Endothelial cell of umbilical vein (primary cell): ENCODE results near the gene FBXL14.

ENCODE experiments used
- EZH2 ChIP-seq: IDR thresholded peaks from 2 replicates; pipeline ENCODE4 v1.6.1; 2012; ENCODE audit warnings: borderline replicate concordance, low read depth, mild to moderate bottlenecking, moderate library complexity, low read length, inconsistent platforms; ENCODE audit not compliant: severe bottlenecking
- POLR2AphosphoS5 ChIP-seq: IDR thresholded peaks from 2 replicates; pipeline ENCODE4 v1.6.1; 2012; ENCODE audit warnings: low read depth, mild to moderate bottlenecking, control low read depth, low read length, moderate library complexity; ENCODE audit not compliant: insufficient read depth
- TF ChIP-seq, protein P1 (sequence below): IDR thresholded peaks from 2 replicates; pipeline ENCODE4 v1.6.1; 2011; ENCODE audit not compliant: insufficient read depth, insufficient read length
- TF ChIP-seq, protein P2 (sequence below), 2 donors: IDR thresholded peaks; 1 replicate in 1 of 2; 2 replicates in 1 of 2; pipeline ENCODE4 v1.5.1; 2011; ENCODE audit warnings: low read length in 2 of 2, mild to moderate bottlenecking in 2 of 2, moderate library complexity in 2 of 2, control low read depth in 1 of 2, inconsistent platforms in 1 of 2, low read depth in 1 of 2; ENCODE audit not compliant: insufficient read depth in 1 of 2; ENCODE audit errors: extremely low read depth in 1 of 2

DNA sequence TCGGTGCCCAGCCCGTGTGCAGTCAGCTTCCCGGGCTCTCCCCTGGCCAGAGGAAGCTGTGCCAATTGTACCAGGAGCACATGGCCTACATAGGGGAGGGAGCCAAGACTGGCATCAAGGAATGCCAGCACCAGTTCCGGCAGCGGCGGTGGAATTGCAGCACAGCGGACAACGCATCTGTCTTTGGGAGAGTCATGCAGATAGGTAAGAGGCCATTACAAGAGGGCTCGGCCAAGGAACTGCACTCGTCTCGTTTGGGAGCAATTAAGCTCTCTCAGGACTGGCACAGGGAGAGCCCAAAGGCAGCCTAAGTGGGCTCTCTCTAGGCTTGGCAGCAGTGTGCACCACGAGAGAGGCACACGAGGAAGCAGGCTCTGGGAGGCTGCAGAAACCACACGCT is 38.3 kb upstream of the FBXL14 start:
- TF ChIP-seq, protein P1, sequence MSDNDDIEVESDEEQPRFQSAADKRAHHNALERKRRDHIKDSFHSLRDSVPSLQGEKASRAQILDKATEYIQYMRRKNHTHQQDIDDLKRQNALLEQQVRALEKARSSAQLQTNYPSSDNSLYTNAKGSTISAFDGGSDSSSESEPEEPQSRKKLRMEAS, result no peak
- TF ChIP-seq, protein P2, sequence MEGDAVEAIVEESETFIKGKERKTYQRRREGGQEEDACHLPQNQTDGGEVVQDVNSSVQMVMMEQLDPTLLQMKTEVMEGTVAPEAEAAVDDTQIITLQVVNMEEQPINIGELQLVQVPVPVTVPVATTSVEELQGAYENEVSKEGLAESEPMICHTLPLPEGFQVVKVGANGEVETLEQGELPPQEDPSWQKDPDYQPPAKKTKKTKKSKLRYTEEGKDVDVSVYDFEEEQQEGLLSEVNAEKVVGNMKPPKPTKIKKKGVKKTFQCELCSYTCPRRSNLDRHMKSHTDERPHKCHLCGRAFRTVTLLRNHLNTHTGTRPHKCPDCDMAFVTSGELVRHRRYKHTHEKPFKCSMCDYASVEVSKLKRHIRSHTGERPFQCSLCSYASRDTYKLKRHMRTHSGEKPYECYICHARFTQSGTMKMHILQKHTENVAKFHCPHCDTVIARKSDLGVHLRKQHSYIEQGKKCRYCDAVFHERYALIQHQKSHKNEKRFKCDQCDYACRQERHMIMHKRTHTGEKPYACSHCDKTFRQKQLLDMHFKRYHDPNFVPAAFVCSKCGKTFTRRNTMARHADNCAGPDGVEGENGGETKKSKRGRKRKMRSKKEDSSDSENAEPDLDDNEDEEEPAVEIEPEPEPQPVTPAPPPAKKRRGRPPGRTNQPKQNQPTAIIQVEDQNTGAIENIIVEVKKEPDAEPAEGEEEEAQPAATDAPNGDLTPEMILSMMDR (IDR thresholded peaks at IDR 0.05; ENCODE audit: extremely low read depth in 1 of 2, insufficient read depth in 1 of 2, low read depth in 1 of 2, low read length in 2 of 2), result no peak
- TF ChIP-seq POLR2AphosphoS5 (no peak), EZH2 (no peak)
